ENCODE measurements around the gene SMIM38. TPM values are rescaled to one million over a fixed set of nuclear protein-coding genes. Genes with fewer than 3 reads are reported as not detected.
A peak's percentile ranks its signal among the peaks of the same experiment; 100 is the strongest.

Gene SMIM38
- polyA plus RNA-seq, 1 donor: 0.30 TPM

DNA sequence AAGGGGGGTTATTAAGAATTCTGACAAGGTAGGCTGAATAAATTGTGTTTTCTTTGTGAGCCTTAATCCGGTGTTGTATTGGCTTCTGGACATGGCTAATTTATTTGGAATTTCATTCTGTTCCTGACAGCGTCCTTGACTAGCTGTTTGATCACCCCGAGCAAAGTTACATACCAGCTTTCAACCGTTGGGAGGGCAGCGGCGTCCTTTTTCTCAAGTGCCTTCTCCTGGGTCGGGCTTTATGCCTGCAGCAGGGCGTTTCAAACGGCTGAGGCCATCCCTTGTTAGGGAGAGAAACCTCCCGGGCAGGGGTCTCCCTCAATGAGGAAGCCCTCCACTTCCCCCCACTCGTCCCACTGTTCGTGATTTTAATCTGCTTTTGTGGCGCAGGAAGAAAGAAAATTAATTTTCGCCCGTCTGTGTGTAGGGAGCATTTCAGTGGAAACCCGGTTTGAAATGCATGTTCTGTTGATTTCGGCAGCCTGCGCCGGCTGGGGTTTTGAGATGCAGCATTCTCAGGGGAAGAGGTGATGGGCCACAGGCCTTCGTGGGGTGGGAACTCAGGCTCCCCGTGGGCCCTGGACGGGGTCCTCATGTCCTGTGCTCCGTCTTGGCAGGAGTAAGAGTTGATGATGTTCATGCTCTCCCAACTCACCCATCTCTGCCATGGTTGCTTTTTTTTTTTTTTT lies 2.9 kb upstream of the SMIM38 start:
- no peaks in the 10 kb centered on the region for H3K36me3 ChIP-seq (ENCODE audit: control insufficient read depth, insufficient read depth, low read length)
- DNase-seq: no peak
- 79% methylated on average over 2 of the region's 23 CpGs for WGBS (ENCODE audit: insufficient coverage, low lambda C conversion rate)
- no peak overlapping the region for H3K27ac ChIP-seq (ENCODE audit: low read length)
- peaks cover 13% of the 10 kb centered on the region for H3K4me1 ChIP-seq (ENCODE audit: control insufficient read depth, insufficient read depth, low read length)
- no peak overlapping the region for H3K4me3 ChIP-seq (ENCODE audit: low read length)
- H3K9me3 ChIP-seq (ENCODE audit: control insufficient read depth, low read depth, low read length): no peaks in the 10 kb centered on the region
- no peaks in the 10 kb centered on the region for H3K27me3 ChIP-seq (ENCODE audit: control insufficient read depth, insufficient read depth, low read length)

DNA sequence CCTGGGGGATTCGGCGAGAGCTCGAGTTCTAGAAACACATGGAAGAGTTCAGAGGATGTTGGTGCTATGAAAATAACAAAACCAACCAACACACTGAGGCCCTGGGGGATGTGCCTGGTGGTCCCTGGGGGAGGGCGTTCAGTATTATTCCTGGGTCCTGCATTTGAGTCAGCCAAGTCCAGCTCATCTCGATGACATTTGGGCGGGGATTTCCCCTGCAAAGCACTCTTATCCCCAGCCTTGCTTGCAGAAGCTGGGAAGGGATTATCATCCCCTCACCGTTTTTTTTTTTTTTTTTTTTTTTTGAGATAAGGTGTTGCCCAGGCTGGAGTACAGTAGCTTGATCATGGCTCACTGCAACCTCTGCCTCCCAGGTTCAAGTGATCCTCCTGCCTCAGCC lies 2.1 kb upstream of the SMIM38 start:
- H3K27ac ChIP-seq (ENCODE audit: low read length): no peak overlapping the region
- WGBS (ENCODE audit: insufficient coverage, low lambda C conversion rate): no CpG with 5 or more reads among the region's 7 CpGs
- no peak for DNase-seq

DNA sequence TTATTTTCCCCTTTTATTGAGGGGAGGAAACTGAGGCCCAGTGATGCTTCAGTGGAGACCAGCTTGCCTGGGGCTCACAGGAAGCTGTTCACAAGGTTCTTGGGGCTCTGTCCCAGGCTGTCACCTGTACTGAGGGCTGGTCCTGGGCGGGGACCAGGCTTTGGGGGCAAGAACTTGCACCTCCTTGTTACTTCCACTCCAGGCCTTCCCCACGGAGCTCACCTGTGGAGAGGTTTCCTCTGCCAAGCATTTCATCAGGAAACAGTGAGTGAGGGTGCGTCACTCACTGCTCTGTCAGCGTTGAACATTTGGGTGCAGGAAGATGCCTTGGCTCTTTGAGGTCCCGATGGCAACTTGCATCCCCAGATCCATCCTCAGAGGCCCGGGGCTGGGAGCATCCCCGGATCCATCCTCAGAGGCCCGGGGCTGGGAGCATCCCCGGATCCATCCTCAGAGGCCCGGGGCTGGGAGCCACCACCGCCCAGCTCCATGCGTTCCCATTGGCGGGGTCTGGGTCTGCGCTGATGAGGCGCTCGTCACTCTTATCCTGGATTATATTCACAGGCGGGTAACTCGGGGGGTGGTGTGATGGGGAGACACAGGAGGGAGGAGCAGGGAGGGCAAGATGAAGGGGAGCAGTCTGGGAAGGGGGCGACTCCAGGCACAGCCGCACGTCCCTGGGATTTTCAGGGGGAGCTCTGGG lies 1.4 kb upstream of the SMIM38 start:
- H3K9me3 ChIP-seq (ENCODE audit: control insufficient read depth, low read depth, low read length): no peaks in the 10 kb centered on the region
- no peak overlapping the region for H3K27ac ChIP-seq (ENCODE audit: low read length)
- no CpG with 5 or more reads among the region's 21 CpGs for WGBS (ENCODE audit: insufficient coverage, low lambda C conversion rate)
- peaks cover 13% of the 10 kb centered on the region for H3K4me1 ChIP-seq (ENCODE audit: control insufficient read depth, insufficient read depth, low read length)
- DNase-seq: no peak
- H3K36me3 ChIP-seq (ENCODE audit: control insufficient read depth, insufficient read depth, low read length): no peaks in the 10 kb centered on the region
- H3K4me3 ChIP-seq (ENCODE audit: low read length): no peak overlapping the region
- no peaks in the 10 kb centered on the region for H3K27me3 ChIP-seq (ENCODE audit: control insufficient read depth, insufficient read depth, low read length)

More for the DNA sequence above, 2.1 kb upstream of the SMIM38 start:
- H3K4me3 ChIP-seq (ENCODE audit: low read length): no peak overlapping the region
- H3K27me3 ChIP-seq (ENCODE audit: control insufficient read depth, insufficient read depth, low read length): no peaks in the 10 kb centered on the region
- H3K4me1 ChIP-seq (ENCODE audit: control insufficient read depth, insufficient read depth, low read length): peaks cover 13% of the 10 kb centered on the region
- H3K36me3 ChIP-seq (ENCODE audit: control insufficient read depth, insufficient read depth, low read length): no peaks in the 10 kb centered on the region
- no peaks in the 10 kb centered on the region for H3K9me3 ChIP-seq (ENCODE audit: control insufficient read depth, low read depth, low read length)

DNA sequence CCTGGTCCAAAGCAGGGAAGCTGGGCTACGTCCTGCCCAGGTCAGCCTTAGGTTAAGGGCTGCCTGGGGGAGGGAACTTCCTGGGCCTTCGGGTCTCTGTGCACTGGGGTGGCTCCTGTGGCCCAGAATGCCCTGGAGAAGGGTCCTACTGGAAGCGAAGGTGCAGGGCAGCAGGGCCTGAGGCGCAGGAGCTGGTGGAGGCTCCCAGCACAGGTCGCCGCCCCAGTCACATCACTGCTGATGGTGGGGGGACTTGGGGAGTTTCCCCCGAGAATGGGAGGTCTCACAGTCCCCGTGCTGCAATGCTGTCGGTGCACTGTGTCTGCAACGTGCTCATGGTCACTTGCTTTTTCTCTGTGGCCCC lies 815 bp upstream of the SMIM38 start:
- WGBS (ENCODE audit: insufficient coverage, low lambda C conversion rate): no CpG with 5 or more reads among the region's 10 CpGs
- H3K27ac ChIP-seq (ENCODE audit: low read length): no peak overlapping the region
- H3K36me3 ChIP-seq (ENCODE audit: control insufficient read depth, insufficient read depth, low read length): no peaks in the 10 kb centered on the region
- H3K4me1 ChIP-seq (ENCODE audit: control insufficient read depth, insufficient read depth, low read length): peaks cover 13% of the 10 kb centered on the region
- no peak overlapping the region for H3K4me3 ChIP-seq (ENCODE audit: low read length)
- no peaks in the 10 kb centered on the region for H3K27me3 ChIP-seq (ENCODE audit: control insufficient read depth, insufficient read depth, low read length)
- DNase-seq: no peak
- H3K9me3 ChIP-seq (ENCODE audit: control insufficient read depth, low read depth, low read length): no peaks in the 10 kb centered on the region

DNA sequence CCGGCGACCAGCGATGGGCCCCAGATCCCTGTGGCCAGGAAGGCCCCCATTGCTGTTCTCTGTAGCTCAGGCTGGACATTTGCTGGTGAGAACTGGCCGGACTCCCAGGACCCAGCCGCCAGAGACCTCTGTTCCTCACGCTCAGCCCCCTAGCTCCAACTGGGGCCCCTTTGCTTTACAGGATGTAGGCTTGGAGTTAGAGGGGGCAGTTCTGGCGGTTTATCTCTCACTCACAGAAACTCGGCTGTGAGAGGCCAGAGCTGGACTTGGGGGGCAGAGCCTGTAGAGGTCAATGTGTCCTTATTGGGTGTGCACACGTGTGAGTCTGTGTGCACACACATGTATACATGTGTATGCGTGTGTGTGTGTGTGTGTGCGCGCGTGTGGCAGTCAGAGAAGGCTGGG lies 502 bp downstream of the SMIM38 start:
- Histone ChIP-seq H3K36me3 (ENCODE audit: control insufficient read depth, insufficient read depth, low read length) (no peaks in the 10 kb centered on the region), H3K4me3 (ENCODE audit: low read length) (no peak overlapping the region), H3K4me1 (ENCODE audit: control insufficient read depth, insufficient read depth, low read length) (peaks cover 13% of the 10 kb centered on the region), H3K9me3 (ENCODE audit: control insufficient read depth, low read depth, low read length) (no peaks in the 10 kb centered on the region), H3K27ac (ENCODE audit: low read length) (peak overlapping the region; percentile 56), H3K27me3 (ENCODE audit: control insufficient read depth, insufficient read depth, low read length) (no peaks in the 10 kb centered on the region)
- no CpG with 5 or more reads among the region's 13 CpGs for WGBS (ENCODE audit: insufficient coverage, low lambda C conversion rate)
- DNase-seq: no peak

DNA sequence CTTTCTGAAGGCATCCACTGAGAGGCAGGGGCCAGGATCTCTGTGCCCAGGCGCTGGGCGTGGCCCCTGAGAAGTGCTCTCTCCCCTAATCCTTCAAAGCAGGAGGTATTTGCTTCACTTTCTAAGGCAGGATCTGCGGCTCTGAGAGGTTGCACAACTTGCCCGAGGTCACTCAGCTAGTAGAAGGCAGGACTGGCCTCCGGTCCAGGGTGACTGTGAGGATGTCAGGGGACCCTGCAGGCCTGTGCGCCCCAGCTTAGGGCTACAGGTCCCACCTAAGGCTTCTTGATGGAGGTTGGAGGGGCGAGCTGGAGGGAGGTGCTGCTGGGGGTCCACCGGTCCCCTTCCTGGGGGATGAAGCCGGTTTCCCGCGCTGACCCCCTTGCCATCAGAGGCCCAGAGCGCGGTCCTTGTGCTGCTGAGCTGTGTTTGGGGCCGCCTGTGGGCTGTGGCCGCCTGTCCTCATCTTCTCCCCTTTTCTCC lies 979 bp downstream of the SMIM38 start:
- H3K4me3 ChIP-seq (ENCODE audit: low read length): no peak overlapping the region
- peak overlapping the region; percentile 56 for H3K27ac ChIP-seq (ENCODE audit: low read length)
- no CpG with 5 or more reads among the region's 15 CpGs for WGBS (ENCODE audit: insufficient coverage, low lambda C conversion rate)
- peak in 1 of 2 donors; percentile 29 for DNase-seq
- no peaks in the 10 kb centered on the region for H3K9me3 ChIP-seq (ENCODE audit: control insufficient read depth, low read depth, low read length)
- no peaks in the 10 kb centered on the region for H3K27me3 ChIP-seq (ENCODE audit: control insufficient read depth, insufficient read depth, low read length)
- peaks cover 13% of the 10 kb centered on the region for H3K4me1 ChIP-seq (ENCODE audit: control insufficient read depth, insufficient read depth, low read length)
- H3K36me3 ChIP-seq (ENCODE audit: control insufficient read depth, insufficient read depth, low read length): no peaks in the 10 kb centered on the region

DNA sequence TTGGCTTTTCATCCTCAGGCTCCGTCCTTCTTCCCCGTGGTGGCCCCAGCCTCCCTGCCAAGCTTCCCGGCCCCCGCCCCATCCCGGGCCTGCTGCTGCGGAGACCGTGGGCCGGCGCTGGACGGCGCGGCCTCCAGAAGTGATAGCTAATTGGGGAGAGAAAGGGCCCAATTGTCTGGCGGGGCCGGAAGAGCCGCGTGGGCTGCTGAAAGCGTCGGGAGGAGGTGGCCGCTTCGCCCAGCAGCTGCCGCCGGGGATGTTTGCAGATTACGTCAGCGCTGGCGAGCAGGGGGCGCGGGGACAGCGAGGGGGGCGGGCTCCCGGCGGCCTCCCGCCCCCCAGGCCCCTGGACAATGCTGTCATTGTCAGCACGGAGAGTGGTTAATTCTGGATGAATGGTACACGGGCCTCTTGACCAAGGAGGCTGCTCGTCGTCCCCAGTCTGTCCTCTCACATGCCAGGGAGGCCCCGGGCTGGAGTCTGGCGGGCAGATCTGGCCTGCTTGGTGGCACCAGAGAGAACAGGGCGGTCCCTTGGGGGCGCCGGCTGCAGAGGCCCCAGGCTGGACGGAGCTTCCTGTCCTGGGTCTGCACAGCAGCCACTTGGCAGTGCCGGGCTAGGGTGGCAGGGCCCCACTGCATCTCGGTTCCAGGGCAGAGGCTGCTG lies 1.6 kb downstream of the SMIM38 start:
- WGBS (ENCODE audit: insufficient coverage, low lambda C conversion rate): no CpG with 5 or more reads among the region's 44 CpGs
- no peak overlapping the region for H3K4me3 ChIP-seq (ENCODE audit: low read length)
- no peaks in the 10 kb centered on the region for H3K36me3 ChIP-seq (ENCODE audit: control insufficient read depth, insufficient read depth, low read length)
- no peaks in the 10 kb centered on the region for H3K9me3 ChIP-seq (ENCODE audit: control insufficient read depth, low read depth, low read length)
- peak overlapping the region; percentile 56 for H3K27ac ChIP-seq (ENCODE audit: low read length)
- H3K4me1 ChIP-seq (ENCODE audit: control insufficient read depth, insufficient read depth, low read length): peaks cover 13% of the 10 kb centered on the region
- DNase-seq: peak; percentile 64 to 74
- H3K27me3 ChIP-seq (ENCODE audit: control insufficient read depth, insufficient read depth, low read length): no peaks in the 10 kb centered on the region

DNA sequence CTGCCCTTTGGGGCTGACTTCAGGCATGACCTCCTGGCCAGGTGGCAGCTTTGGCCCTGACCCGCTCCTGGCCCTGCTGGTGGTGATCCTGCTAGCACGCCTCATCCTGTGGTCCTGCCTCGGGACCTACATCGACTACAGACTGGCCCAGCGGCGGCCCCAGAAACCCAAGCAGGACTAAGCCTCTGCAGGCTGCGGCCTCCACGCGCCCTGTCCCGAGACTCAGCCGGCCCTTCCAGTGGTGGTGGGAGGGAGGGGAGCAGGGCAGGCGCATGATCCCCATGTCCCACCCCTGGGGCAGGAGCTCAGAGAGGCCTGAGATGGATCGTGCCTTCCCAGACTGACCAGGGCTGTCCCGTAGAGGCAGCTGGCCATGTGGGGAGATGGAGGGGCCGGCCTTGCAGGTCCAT lies 2.1 kb downstream of the SMIM38 start:
- H3K27me3 ChIP-seq (ENCODE audit: control insufficient read depth, insufficient read depth, low read length): no peaks in the 10 kb centered on the region
- WGBS (ENCODE audit: insufficient coverage, low lambda C conversion rate): no CpG with 5 or more reads among the region's 15 CpGs
- no peak for DNase-seq
- peaks cover 13% of the 10 kb centered on the region for H3K4me1 ChIP-seq (ENCODE audit: control insufficient read depth, insufficient read depth, low read length)
- peak overlapping the region; percentile 56 for H3K27ac ChIP-seq (ENCODE audit: low read length)
- no peaks in the 10 kb centered on the region for H3K36me3 ChIP-seq (ENCODE audit: control insufficient read depth, insufficient read depth, low read length)
- no peak overlapping the region for H3K4me3 ChIP-seq (ENCODE audit: low read length)
- no peaks in the 10 kb centered on the region for H3K9me3 ChIP-seq (ENCODE audit: control insufficient read depth, low read depth, low read length)

DNA sequence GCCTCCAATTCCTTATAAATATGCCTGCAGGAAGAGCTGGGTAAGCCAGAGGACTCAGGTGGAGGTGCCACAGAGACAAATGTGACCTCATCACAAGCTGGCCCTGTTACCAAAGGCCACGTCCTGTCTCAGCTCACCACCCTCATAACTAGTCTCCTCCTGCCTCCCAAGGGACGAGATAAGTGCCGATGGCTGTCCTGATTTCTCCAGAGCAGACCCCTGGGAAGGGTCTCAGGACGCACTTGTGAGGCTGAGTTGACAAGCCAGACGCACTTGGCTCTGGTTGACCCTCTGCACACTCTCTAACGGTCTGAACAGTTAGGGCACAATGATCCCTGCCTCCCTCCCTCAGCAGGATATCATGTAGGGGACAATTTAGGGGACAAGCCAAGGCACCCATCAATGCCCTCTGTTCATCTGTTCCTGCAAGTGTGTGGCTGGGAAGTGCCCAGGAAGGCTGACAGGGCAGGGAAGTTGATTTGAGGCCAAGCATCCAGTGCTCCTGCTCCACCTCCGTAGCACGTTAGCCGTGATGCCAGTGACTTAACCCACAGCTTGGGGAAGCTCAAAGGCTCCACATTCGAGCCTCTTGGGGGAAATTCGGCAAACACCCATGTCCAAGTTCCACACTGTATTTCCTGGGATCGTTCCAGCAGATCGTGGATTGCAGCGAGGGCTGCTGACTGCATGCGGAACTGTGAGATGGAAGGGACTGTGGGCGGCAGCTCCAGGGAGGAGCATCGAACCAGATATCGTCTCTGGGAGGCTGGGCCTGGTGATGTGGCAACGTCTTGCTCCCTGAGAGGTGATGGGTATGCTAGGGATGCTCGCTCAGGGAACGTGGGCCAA lies 2.8 kb downstream of the SMIM38 start:
- Histone ChIP-seq H3K27ac (ENCODE audit: low read length) (no peak overlapping the region), H3K9me3 (ENCODE audit: control insufficient read depth, low read depth, low read length) (no peaks in the 10 kb centered on the region), H3K4me3 (ENCODE audit: low read length) (no peak overlapping the region), H3K36me3 (ENCODE audit: control insufficient read depth, insufficient read depth, low read length) (no peaks in the 10 kb centered on the region), H3K27me3 (ENCODE audit: control insufficient read depth, insufficient read depth, low read length) (no peaks in the 10 kb centered on the region), H3K4me1 (ENCODE audit: control insufficient read depth, insufficient read depth, low read length) (peaks cover 13% of the 10 kb centered on the region)
- DNase-seq: no peak
- WGBS (ENCODE audit: insufficient coverage, low lambda C conversion rate): no CpG with 5 or more reads among the region's 21 CpGs

All from large intestine (tissue), 3 donors.